ENCODE results near the gene MRPS33. TPM values are rescaled to one million over a fixed set of nuclear protein-coding genes. Genes with fewer than 3 reads are reported as not detected.

Gene MRPS33
- total and polyA plus RNA-seq, 7 experiments from 2014 or later: 25.9 to 116 (median 51.2) TPM

DNA sequence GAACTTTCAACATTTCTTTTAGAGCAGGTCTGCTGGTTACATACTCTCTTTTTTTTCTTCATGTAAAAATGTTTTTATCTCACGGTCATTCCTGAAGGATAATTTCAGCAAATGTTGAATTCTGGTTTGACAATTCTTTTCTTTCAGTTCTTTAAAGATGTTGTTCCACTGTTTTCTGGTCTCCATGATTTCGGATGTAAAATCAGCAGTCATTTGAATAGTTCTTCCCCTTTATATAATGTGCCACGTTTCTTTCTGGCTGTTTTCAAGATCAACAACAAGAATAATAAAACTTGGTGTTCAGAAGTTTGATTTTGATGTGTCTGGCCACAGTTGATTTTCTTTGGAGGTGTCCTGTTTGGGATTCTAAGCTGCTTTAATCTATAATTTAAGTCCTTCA lies 14.0 kb upstream of the MRPS33 start:
- H3K4me3 ChIP-seq (ENCODE audit: low read length): no peak overlapping the region
- H3K27ac ChIP-seq (ENCODE audit: low read depth, low read length): no peak overlapping the region
- peaks cover under 1 to 14% (median 8%) of the 10 kb centered on the region in 7 donors for H3K4me1 Mint-ChIP-seq
- intact Hi-C loops (cut with micrococcal nuclease): no loop called here
- H3K27me3 ChIP-seq (ENCODE audit: control insufficient read depth in 2 of 2, insufficient read depth in 2 of 2, low read length in 2 of 2): no peaks in the 10 kb centered on the region
- H3K36me3 Mint-ChIP-seq: peaks cover 8 to 33% (median 13%) of the 10 kb centered on the region in 5 donors
- H3K4me3 Mint-ChIP-seq: no peak overlapping the region
- H3K9me3 ChIP-seq (ENCODE audit: control insufficient read depth in 2 of 3, low read length in 3 of 3): peaks cover 0 to 7% (median 2%) of the 10 kb centered on the region in 3 experiments
- peaks cover 0 to 34% (median 15%) of the 10 kb centered on the region in 11 donors for H3K9me3 Mint-ChIP-seq
- DNase-seq: no peak
- ChIA-PET POLR2A (no interaction called here), CTCF (no interaction called here)
- H3K4me1 ChIP-seq (ENCODE audit: control insufficient read depth in 2 of 2, insufficient read depth in 2 of 2, low read length in 2 of 2): peaks cover 0 to 3% of the 10 kb centered on the region in 2 donors
- no peak for ATAC-seq
- H3K27ac Mint-ChIP-seq: no peak overlapping the region
- peaks cover 8 to 29% (median 17%) of the 10 kb centered on the region in 5 donors for H3K27me3 Mint-ChIP-seq
- no peaks in the 10 kb centered on the region for H3K36me3 ChIP-seq (ENCODE audit: control insufficient read depth in 2 of 3, insufficient read depth in 3 of 3, low read length in 3 of 3)

DNA sequence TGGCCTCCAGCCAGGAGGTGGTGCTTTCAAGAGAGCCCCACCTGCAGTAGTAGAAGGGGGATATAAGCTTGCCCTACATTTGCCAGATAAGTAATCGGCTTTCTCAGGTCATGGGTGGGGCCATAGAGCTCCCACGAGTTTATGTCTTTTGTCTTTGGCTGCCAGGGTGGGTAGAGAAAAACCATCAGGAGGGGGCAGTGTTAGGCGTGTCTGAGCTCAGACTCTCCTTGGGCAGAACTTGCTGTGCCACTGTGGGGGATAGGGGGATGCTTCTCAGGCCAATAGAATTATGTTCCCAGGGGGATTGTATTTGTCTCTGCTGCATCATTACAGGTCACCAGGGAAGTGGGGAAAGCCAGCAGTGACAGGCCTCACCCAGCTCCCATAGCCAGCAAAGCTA lies 12.3 kb upstream of the MRPS33 start:
- ChIA-PET POLR2A (no interaction called here), CTCF (no interaction called here)
- H3K4me1 ChIP-seq (ENCODE audit: control insufficient read depth in 2 of 2, insufficient read depth in 2 of 2, low read length in 2 of 2): peaks cover 0 to 7% of the 10 kb centered on the region in 2 donors
- no peak for ATAC-seq
- peaks cover 8 to 30% (median 23%) of the 10 kb centered on the region in 7 donors for H3K4me1 Mint-ChIP-seq
- H3K36me3 Mint-ChIP-seq: peaks cover 8 to 42% (median 11%) of the 10 kb centered on the region in 5 donors
- H3K9me3 Mint-ChIP-seq: peaks cover 0 to 35% (median 15%) of the 10 kb centered on the region in 11 donors
- H3K27ac ChIP-seq (ENCODE audit: low read depth, low read length): no peak overlapping the region
- H3K27me3 Mint-ChIP-seq: peaks cover 3 to 24% (median 16%) of the 10 kb centered on the region in 5 donors
- no peak for DNase-seq
- no peak overlapping the region for H3K4me3 ChIP-seq (ENCODE audit: low read length)
- intact Hi-C loops (cut with micrococcal nuclease): no loop called here
- no peak overlapping the region for H3K4me3 Mint-ChIP-seq
- no peaks in the 10 kb centered on the region for H3K27me3 ChIP-seq (ENCODE audit: control insufficient read depth in 2 of 2, insufficient read depth in 2 of 2, low read length in 2 of 2)
- no peak overlapping the region for H3K27ac Mint-ChIP-seq
- H3K9me3 ChIP-seq (ENCODE audit: control insufficient read depth in 2 of 3, low read length in 3 of 3): peaks cover 0 to 7% (median 2%) of the 10 kb centered on the region in 3 experiments
- no peaks in the 10 kb centered on the region for H3K36me3 ChIP-seq (ENCODE audit: control insufficient read depth in 2 of 3, insufficient read depth in 3 of 3, low read length in 3 of 3)

DNA sequence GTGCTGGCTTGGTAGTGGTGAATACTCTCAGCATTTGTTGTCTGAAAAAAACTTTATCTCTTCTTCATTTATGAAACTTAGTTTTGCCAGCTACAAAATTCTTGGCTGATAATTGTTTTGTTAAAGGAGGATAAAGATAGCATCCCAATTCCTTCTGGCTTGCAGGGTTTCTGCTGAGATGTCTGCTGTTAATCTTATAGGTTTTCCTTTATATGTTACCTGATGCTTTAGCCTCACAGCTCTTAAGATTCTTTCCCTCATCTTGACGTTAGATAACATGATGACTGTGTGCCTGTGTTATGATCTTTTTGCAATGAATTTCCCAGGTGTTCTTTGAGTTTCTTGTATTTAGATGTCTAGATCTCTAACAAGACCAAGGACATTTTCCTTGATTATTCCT lies 9.9 kb upstream of the MRPS33 start:
- Histone ChIP-seq H3K4me1 (ENCODE audit: control insufficient read depth in 2 of 2, insufficient read depth in 2 of 2, low read length in 2 of 2) (peaks cover 0 to 7% of the 10 kb centered on the region in 2 donors), H3K36me3 (ENCODE audit: control insufficient read depth in 2 of 3, insufficient read depth in 3 of 3, low read length in 3 of 3) (no peaks in the 10 kb centered on the region), H3K27ac (ENCODE audit: low read depth, low read length) (no peak overlapping the region), H3K9me3 (ENCODE audit: control insufficient read depth in 2 of 3, low read length in 3 of 3) (peaks cover 0 to 7% (median 2%) of the 10 kb centered on the region in 3 experiments), H3K27me3 (ENCODE audit: control insufficient read depth in 2 of 2, insufficient read depth in 2 of 2, low read length in 2 of 2) (no peaks in the 10 kb centered on the region), H3K4me3 (ENCODE audit: low read length) (no peak overlapping the region)
- ChIA-PET CTCF (no interaction called here), POLR2A (interaction anchor here (2.1 kb wide), 1 partner anchor 10 kb away, joined by 12 read pairs; the partner anchor contains the start of gene MRPS33)
- ATAC-seq (no peak), DNase-seq (no peak)
- Mint-ChIP-seq H3K4me1 (peaks cover 8 to 30% (median 23%) of the 10 kb centered on the region in 7 donors), H3K4me3 (peak overlapping the region in 1 of 10 donors; percentile 33), H3K27me3 (peaks cover 2 to 34% (median 6%) of the 10 kb centered on the region in 5 donors), H3K36me3 (peaks cover 8 to 42% (median 11%) of the 10 kb centered on the region in 5 donors), H3K9me3 (peaks cover 0 to 35% (median 15%) of the 10 kb centered on the region in 11 donors), H3K27ac (peak overlapping the region in 4 of 9 donors; percentile 65 to 83 (median 78))
- intact Hi-C loops (cut with micrococcal nuclease): no loop called here

DNA sequence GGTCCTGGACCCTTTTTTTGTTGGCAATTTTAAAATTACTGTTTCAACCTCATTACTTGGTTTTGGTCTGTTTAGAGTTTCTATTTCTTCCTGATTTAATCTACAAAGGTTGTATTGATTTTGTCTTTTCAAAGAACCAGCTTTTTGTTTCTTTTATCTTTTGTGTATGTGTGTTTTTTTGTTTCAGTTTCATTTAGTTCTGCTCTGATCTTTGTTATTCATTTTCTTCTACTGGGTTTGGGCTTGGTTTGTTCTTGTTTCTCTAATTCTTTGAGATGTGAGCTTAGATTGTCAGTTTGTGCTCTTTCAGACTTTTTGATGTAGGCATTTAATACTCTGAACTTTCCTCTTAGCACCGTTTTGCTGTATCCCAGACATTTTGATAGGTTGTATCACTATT lies 8.5 kb upstream of the MRPS33 start:
- ChIA-PET CTCF (interaction anchor here (0.9 kb wide), 1 partner anchor 9 kb away, joined by 4 read pairs; the partner anchor contains the start of gene MRPS33), POLR2A (interaction anchor here (2.1 kb wide), 1 partner anchor 9 kb away, joined by 12 read pairs; the partner anchor contains the start of gene MRPS33)
- peak; percentile 31 for ATAC-seq
- intact Hi-C loops (cut with micrococcal nuclease): loop anchor here in 1 of 2 donors (1.0 to 2.0 kb wide), 3 partner anchors 9 to 50 kb away; partner anchors contain the start of gene MRPS33
- Mint-ChIP-seq H3K9me3 (peaks cover 0 to 28% (median 14%) of the 10 kb centered on the region in 11 donors), H3K4me3 (peak overlapping the region in 8 of 10 donors; percentile 14 to 68 (median 44)), H3K27ac (peak overlapping the region; percentile 66 to 85 (median 76)), H3K4me1 (peaks cover 8 to 30% (median 23%) of the 10 kb centered on the region in 7 donors), H3K27me3 (peaks cover 0 to 32% (median 9%) of the 10 kb centered on the region in 5 donors), H3K36me3 (peaks cover 7 to 35% (median 8%) of the 10 kb centered on the region in 5 donors)
- peaks cover 0 to 7% of the 10 kb centered on the region in 2 donors for H3K4me1 ChIP-seq (ENCODE audit: control insufficient read depth in 2 of 2, insufficient read depth in 2 of 2, low read length in 2 of 2)
- no peak overlapping the region for H3K27ac ChIP-seq (ENCODE audit: low read depth, low read length)
- no peaks in the 10 kb centered on the region for H3K27me3 ChIP-seq (ENCODE audit: control insufficient read depth in 2 of 2, insufficient read depth in 2 of 2, low read length in 2 of 2)
- H3K4me3 ChIP-seq (ENCODE audit: low read length): no peak overlapping the region
- no peaks in the 10 kb centered on the region for H3K36me3 ChIP-seq (ENCODE audit: control insufficient read depth in 2 of 3, insufficient read depth in 3 of 3, low read length in 3 of 3)
- peaks cover 0 to 7% (median 2%) of the 10 kb centered on the region in 3 experiments for H3K9me3 ChIP-seq (ENCODE audit: control insufficient read depth in 2 of 3, low read length in 3 of 3)
- DNase-seq: peak in 5 of 9 donors; percentile 30 to 58 (median 37)

DNA sequence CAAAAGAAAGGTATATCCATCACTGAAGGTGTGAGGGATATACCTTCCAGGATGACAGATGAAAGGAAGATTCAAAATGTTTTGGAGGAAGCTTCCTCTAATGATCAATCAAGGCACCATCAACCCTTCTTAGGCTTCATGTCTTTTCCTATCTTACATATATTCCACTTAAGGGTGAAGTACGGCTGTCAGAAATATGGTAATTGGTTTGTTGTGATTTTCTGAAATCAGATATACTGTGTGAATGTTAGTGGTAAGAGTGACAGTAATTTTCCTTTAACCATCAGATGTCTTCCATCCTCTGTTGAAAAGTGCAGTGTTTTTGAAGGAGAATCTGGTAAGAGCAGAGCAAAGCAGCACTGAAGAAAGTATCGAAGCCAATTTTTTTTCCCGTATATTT lies 2.8 kb upstream of the MRPS33 start:
- ChIA-PET CTCF (interaction anchor here (0.8 to 1.0 kb wide), 2 partner anchors 206 to 343 kb away, joined by 3 to 5 read pairs; no protein-coding TSS in a partner anchor), POLR2A (no interaction called here)
- Histone ChIP-seq H3K9me3 (ENCODE audit: control insufficient read depth in 2 of 3, low read length in 3 of 3) (no peaks in the 10 kb centered on the region), H3K4me1 (ENCODE audit: control insufficient read depth in 2 of 2, insufficient read depth in 2 of 2, low read length in 2 of 2) (peaks cover 8% of the 10 kb centered on the region in 2 donors), H3K4me3 (ENCODE audit: low read length) (no peak overlapping the region), H3K27ac (ENCODE audit: low read depth, low read length) (no peak overlapping the region), H3K36me3 (ENCODE audit: control insufficient read depth in 2 of 3, insufficient read depth in 3 of 3, low read length in 3 of 3) (no peaks in the 10 kb centered on the region), H3K27me3 (ENCODE audit: control insufficient read depth in 2 of 2, insufficient read depth in 2 of 2, low read length in 2 of 2) (no peaks in the 10 kb centered on the region)
- Mint-ChIP-seq H3K9me3 (peaks cover 0 to 3% (median 0%) of the 10 kb centered on the region in 11 donors), H3K4me3 (no peak overlapping the region), H3K4me1 (peaks cover 5 to 29% (median 25%) of the 10 kb centered on the region in 7 donors), H3K36me3 (peaks cover 0 to 14% (median 0%) of the 10 kb centered on the region in 5 donors), H3K27ac (no peak overlapping the region), H3K27me3 (peaks cover 7 to 50% (median 10%) of the 10 kb centered on the region in 5 donors)
- intact Hi-C loops (cut with micrococcal nuclease): loop anchor here in 1 of 2 donors (5.0 to 10.0 kb wide), 2 partner anchors 635 to 1783 kb away; partner anchors contain the start of gene UBN2
- ATAC-seq (no peak), DNase-seq (no peak)

DNA sequence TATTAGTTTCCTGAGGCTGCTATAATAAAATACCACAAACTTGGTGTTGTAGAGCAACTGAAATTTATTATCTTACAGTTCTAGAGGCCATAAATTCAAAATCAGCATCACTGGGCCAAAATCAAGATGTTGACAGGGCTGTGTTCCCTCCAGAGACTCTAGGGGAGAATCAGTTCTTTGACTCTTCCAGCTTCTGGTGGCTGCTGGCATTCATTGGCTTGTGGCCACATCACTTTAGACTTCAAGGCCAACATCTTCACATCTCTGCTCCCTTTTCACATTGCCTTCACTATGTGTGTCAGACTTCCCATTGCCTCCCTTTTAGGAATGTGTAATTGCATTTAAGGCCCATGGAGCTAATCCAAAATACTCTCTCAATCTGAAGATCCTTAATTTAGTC lies 1.6 kb upstream of the MRPS33 start:
- no peaks in the 10 kb centered on the region for H3K36me3 ChIP-seq (ENCODE audit: control insufficient read depth in 2 of 3, insufficient read depth in 3 of 3, low read length in 3 of 3)
- H3K27me3 Mint-ChIP-seq: peaks cover 5 to 42% (median 8%) of the 10 kb centered on the region in 5 donors
- ChIA-PET CTCF (interaction anchor here (0.6 to 8.2 kb wide), 2 partner anchors 205 to 724 kb away, joined by 3 to 126 read pairs; no protein-coding TSS in a partner anchor), POLR2A (interaction anchor here (0.6 to 2.8 kb wide), 2 partner anchors 92 to 603 kb away, joined by 5 to 15 read pairs; partner anchors contain the start of gene BRAF)
- no peaks in the 10 kb centered on the region for H3K9me3 ChIP-seq (ENCODE audit: control insufficient read depth in 2 of 3, low read length in 3 of 3)
- peaks cover 0 to 12% (median 0%) of the 10 kb centered on the region in 5 donors for H3K36me3 Mint-ChIP-seq
- no peak overlapping the region for H3K27ac ChIP-seq (ENCODE audit: low read depth, low read length)
- H3K27ac Mint-ChIP-seq: peak overlapping the region in 1 of 9 donors; percentile 97
- no peak for ATAC-seq
- no peaks in the 10 kb centered on the region for H3K27me3 ChIP-seq (ENCODE audit: control insufficient read depth in 2 of 2, insufficient read depth in 2 of 2, low read length in 2 of 2)
- H3K9me3 Mint-ChIP-seq: peaks cover 0 to 3% (median 0%) of the 10 kb centered on the region in 11 donors
- H3K4me3 ChIP-seq (ENCODE audit: low read length): no peak overlapping the region
- peak overlapping the region in 1 of 10 donors; percentile 29 for H3K4me3 Mint-ChIP-seq
- peaks cover 8 to 14% of the 10 kb centered on the region in 2 donors for H3K4me1 ChIP-seq (ENCODE audit: control insufficient read depth in 2 of 2, insufficient read depth in 2 of 2, low read length in 2 of 2)
- H3K4me1 Mint-ChIP-seq: peaks cover 10 to 36% (median 35%) of the 10 kb centered on the region in 7 donors
- intact Hi-C loops (cut with micrococcal nuclease): loop anchor here in 1 of 2 donors (5.0 to 10.0 kb wide), 2 partner anchors 636 to 1782 kb away; partner anchors contain the start of gene UBN2
- DNase-seq: no peak

Data from naive thymus-derived CD4-positive, alpha-beta T cell (primary cell).